Endothelial cell of umbilical vein (primary cell): ENCODE data around the gene EOLA1. TPM values are rescaled to one million over a fixed set of nuclear protein-coding genes. Genes with fewer than 3 reads are reported as not detected.

Experiments used
- BruUV-seq: library from RNA; stranded (reverse); fragments of 400-500 nt; replicated peaks from 2 replicates; lab custom pipeline; 2021; lab: Mats Ljungman, UMichigan
- CTCF ChIA-PET: fragments of 300-600, 350-600 bp; sonication (Branson Sonifier 250); formaldehyde crosslinking; loops from one replicate; lab custom pipeline; 2021; ENCODE audit warnings: antibody characterized with exemption, inconsistent platforms; lab: Charles Lee
- POLR2A ChIA-PET: fragments of 300-600, 350-600 bp; sonication (Branson Sonifier 250); formaldehyde crosslinking; loops from one replicate; lab custom pipeline; 2021; ENCODE audit warnings: antibody characterized with exemption, inconsistent platforms; lab: Charles Lee
- DNase-seq: peaks from one replicate; pipeline ENCODE4 v3.0.0-alpha.2; 2011; ENCODE audit warnings: low read depth, low spot score
- FAIRE-seq: peaks from 2 replicates; lab custom pipeline; 2011; peaks lifted over from hg19 to GRCh38; lab: Jason Lieb, UNC
- H2AFZ ChIP-seq: 2 replicates; pipeline ENCODE4 v1.6.0; 2012; ENCODE audit warnings: low read depth, low read length, control low read depth, inconsistent platforms
- H3K27ac ChIP-seq: 2 replicates; pipeline ENCODE4 v1.5.1; 2011; ENCODE audit warnings: low read depth, mild to moderate bottlenecking, control low read depth, low read length, moderate library complexity; ENCODE audit not compliant: insufficient read depth
- H3K27me3 ChIP-seq, 2 experiments: 2 replicates each; pipeline versions ENCODE4 v1.6.0 to v1.6.1; 2011; ENCODE audit warnings: low read length in 2 of 2, mixed read lengths in 1 of 2; ENCODE audit not compliant: control insufficient read depth in 2 of 2, insufficient read depth in 2 of 2
- H3K36me3 ChIP-seq, 2 experiments: 2 replicates in 1 of 2; 3 replicates in 1 of 2; pipeline ENCODE4 v1.5.1; 2011; ENCODE audit warnings: low read length in 2 of 2, mild to moderate bottlenecking in 1 of 2, moderate library complexity in 1 of 2; ENCODE audit not compliant: control insufficient read depth in 2 of 2, insufficient read depth in 2 of 2; ENCODE audit errors: extremely low read depth in 1 of 2
- H3K4me1 ChIP-seq: 3 replicates; pipeline ENCODE4 v1.5.1; 2011; ENCODE audit warnings: mild to moderate bottlenecking, low read length; ENCODE audit not compliant: control insufficient read depth, insufficient read depth; ENCODE audit errors: extremely low read depth
- H3K4me2 ChIP-seq: 2 replicates; pipeline ENCODE4 v1.6.1; 2011; ENCODE audit warnings: low read length, control low read depth, mixed read lengths; ENCODE audit not compliant: insufficient read depth
- H3K4me3 ChIP-seq, 3 experiments: fragments of 200-600 bp in 1 of 3; sonication (generic), shearing (Covaris generic) in 1 of 3; replicated peaks in 1 of 3; 2 replicates each; pipeline ENCODE4 v1.5.1; 2011 to 2016; ENCODE audit warnings: control low read depth in 3 of 3, low read length in 3 of 3, mild to moderate bottlenecking in 2 of 3, inconsistent platforms in 1 of 3, low read depth in 1 of 3, moderate library complexity in 1 of 3; ENCODE audit not compliant: insufficient read depth in 1 of 3
- H3K79me2 ChIP-seq: 2 replicates; pipeline ENCODE4 v1.6.0; 2012; ENCODE audit warnings: low read length, inconsistent platforms; ENCODE audit not compliant: control insufficient read depth, insufficient read depth
- H3K9ac ChIP-seq: replicated peaks from 2 replicates; pipeline ENCODE3; 2011; ENCODE audit warnings: low read length, control low read depth; ENCODE audit not compliant: insufficient read depth; ENCODE audit errors: extremely low read depth
- H3K9me1 ChIP-seq: replicated peaks from 3 replicates; pipeline ENCODE4 v1.6.0; 2011; ENCODE audit warnings: mild to moderate bottlenecking, low read length; ENCODE audit not compliant: control insufficient read depth, insufficient read depth; ENCODE audit errors: extremely low read depth
- H3K9me3 ChIP-seq: replicated peaks from 2 replicates; pipeline ENCODE4 v1.5.1; 2012; ENCODE audit warnings: low read length, inconsistent platforms; ENCODE audit not compliant: control insufficient read depth, insufficient read depth
- H4K20me1 ChIP-seq: replicated peaks from 2 replicates; pipeline ENCODE3; 2011; ENCODE audit warnings: mild to moderate bottlenecking, low read length; ENCODE audit not compliant: control insufficient read depth, insufficient read depth; ENCODE audit errors: extremely low read depth
- EZH2 ChIP-seq: IDR thresholded peaks from 2 replicates; pipeline ENCODE4 v1.6.1; 2012; ENCODE audit warnings: borderline replicate concordance, low read depth, mild to moderate bottlenecking, moderate library complexity, low read length, inconsistent platforms; ENCODE audit not compliant: severe bottlenecking
- FOS ChIP-seq: IDR thresholded peaks from 2 replicates; pipeline ENCODE4 v1.6.1; 2011; ENCODE audit warnings: mild to moderate bottlenecking, low read length, moderate library complexity, borderline replicate concordance; ENCODE audit not compliant: insufficient read depth
- GATA2 ChIP-seq: IDR thresholded peaks from 2 replicates; pipeline ENCODE4 v1.7.0; 2011; ENCODE audit warnings: low read depth, mild to moderate bottlenecking, moderate library complexity, mixed read lengths, low read length; ENCODE audit not compliant: insufficient read length, insufficient read depth
- JUN ChIP-seq: IDR thresholded peaks from 2 replicates; pipeline ENCODE4 v1.6.1; 2011; ENCODE audit warnings: borderline replicate concordance, low read depth; ENCODE audit not compliant: insufficient read length, insufficient read depth
- MYC ChIP-seq: IDR thresholded peaks from one replicate; pipeline ENCODE4 v1.6.1; 2011; ENCODE audit warnings: mild to moderate bottlenecking, low read depth, low read length
- POLR2A ChIP-seq: IDR thresholded peaks from 2 replicates; pipeline ENCODE4 v1.6.1; 2012; ENCODE audit warnings: low read depth, mild to moderate bottlenecking, control low read depth, low read length
- POLR2AphosphoS5 ChIP-seq: IDR thresholded peaks from 2 replicates; pipeline ENCODE4 v1.6.1; 2012; ENCODE audit warnings: low read depth, mild to moderate bottlenecking, control low read depth, low read length, moderate library complexity; ENCODE audit not compliant: insufficient read depth
- dilution Hi-C: fragments of 300-500 bp; cut with MboI; formaldehyde crosslinking; loops from one replicate; pipeline ENCODE4 v1.15.0; 2019; ENCODE audit warnings: low sequenced_read_pairs; ENCODE audit not compliant: extremely low pct_ligation_motif_present
- intact Hi-C: fragments of 100-400 bp; cut with micrococcal nuclease; formaldehyde crosslinking; loops from one replicate; pipeline ENCODE4 v1.10.0; 2022
- polyA plus RNA-seq, 4 experiments: library from polyadenylated mRNA; depleted of rRNA in 3 of 4; stranded (reverse) in 3 of 4; unstranded in 1 of 4; fragments of >200 nt; gene quantifications; 2 replicates each; pipeline versions ENCODE4 v1.2.1 to v1.2.3, GENCODE V29; 2011 to 2012; ENCODE audit warnings: missing spikeins in 1 of 4
- total RNA-seq: library from RNA; stranded (reverse); gene quantifications from 2 replicates; pipeline ENCODE4 v1.2.3, GENCODE V29; 2021
- TF ChIP-seq, protein P1 (sequence below): IDR thresholded peaks from 2 replicates; pipeline ENCODE4 v1.6.1; 2011; ENCODE audit not compliant: insufficient read depth, insufficient read length
- TF ChIP-seq, protein P2 (sequence below), 2 donors: IDR thresholded peaks; 1 replicate in 1 of 2; 2 replicates in 1 of 2; pipeline ENCODE4 v1.5.1; 2011; ENCODE audit warnings: low read length in 2 of 2, mild to moderate bottlenecking in 2 of 2, moderate library complexity in 2 of 2, control low read depth in 1 of 2, inconsistent platforms in 1 of 2, low read depth in 1 of 2; ENCODE audit not compliant: insufficient read depth in 1 of 2; ENCODE audit errors: extremely low read depth in 1 of 2

Gene EOLA1
- total and polyA plus RNA-seq, 2 donors (not counting 3 experiments of a cell fraction or from before 2014, with no cell fraction given): 12.5 to 24.6 TPM

DNA sequence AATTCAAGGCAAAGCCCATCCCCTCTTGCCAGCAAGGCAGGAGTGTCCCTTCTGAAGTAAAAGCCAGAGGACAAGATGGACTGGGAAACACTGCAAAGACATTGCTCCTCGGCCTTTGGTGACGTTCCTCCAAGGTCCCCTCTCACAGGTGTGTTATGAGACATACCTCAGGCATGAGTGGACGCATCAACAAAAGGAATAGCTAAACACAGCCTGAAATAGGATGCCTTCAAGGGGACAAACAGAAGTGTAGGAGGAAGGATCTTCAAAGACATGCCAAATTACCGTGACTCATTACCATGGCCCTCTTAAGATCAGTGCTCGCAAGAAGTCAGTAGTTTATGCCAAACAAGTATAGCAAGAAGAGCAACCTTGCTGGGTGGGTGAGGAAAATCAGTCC is 29.7 kb upstream of the EOLA1 start:
- intact Hi-C loops (no loop called here), dilution Hi-C loops (no loop called here)
- no peak overlapping the region for H3K4me3 ChIP-seq
- CTCF ChIA-PET: interaction anchor here (1.1 kb wide), 1 partner anchor 17 kb away, joined by 3 read pairs; no protein-coding TSS in a partner anchor
- TF ChIP-seq, protein P1, sequence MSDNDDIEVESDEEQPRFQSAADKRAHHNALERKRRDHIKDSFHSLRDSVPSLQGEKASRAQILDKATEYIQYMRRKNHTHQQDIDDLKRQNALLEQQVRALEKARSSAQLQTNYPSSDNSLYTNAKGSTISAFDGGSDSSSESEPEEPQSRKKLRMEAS: no peak
- no peak for TF ChIP-seq POLR2A
- TF ChIP-seq, protein P2, sequence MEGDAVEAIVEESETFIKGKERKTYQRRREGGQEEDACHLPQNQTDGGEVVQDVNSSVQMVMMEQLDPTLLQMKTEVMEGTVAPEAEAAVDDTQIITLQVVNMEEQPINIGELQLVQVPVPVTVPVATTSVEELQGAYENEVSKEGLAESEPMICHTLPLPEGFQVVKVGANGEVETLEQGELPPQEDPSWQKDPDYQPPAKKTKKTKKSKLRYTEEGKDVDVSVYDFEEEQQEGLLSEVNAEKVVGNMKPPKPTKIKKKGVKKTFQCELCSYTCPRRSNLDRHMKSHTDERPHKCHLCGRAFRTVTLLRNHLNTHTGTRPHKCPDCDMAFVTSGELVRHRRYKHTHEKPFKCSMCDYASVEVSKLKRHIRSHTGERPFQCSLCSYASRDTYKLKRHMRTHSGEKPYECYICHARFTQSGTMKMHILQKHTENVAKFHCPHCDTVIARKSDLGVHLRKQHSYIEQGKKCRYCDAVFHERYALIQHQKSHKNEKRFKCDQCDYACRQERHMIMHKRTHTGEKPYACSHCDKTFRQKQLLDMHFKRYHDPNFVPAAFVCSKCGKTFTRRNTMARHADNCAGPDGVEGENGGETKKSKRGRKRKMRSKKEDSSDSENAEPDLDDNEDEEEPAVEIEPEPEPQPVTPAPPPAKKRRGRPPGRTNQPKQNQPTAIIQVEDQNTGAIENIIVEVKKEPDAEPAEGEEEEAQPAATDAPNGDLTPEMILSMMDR (IDR thresholded peaks at IDR 0.05; ENCODE audit: extremely low read depth in 1 of 2, insufficient read depth in 1 of 2, low read depth in 1 of 2, low read length in 2 of 2): no peak
- no peak for TF ChIP-seq POLR2AphosphoS5
- no peak for TF ChIP-seq EZH2
- no peak for TF ChIP-seq GATA2
- no peak for TF ChIP-seq MYC
- TF ChIP-seq FOS: no peak
- no peak for TF ChIP-seq JUN
- H4K20me1 ChIP-seq: no peaks in the 10 kb centered on the region
- H3K27me3 ChIP-seq: peaks cover 0 to 2% of the 10 kb centered on the region in 2 experiments
- no peak overlapping the region for H3K27ac ChIP-seq
- H3K9ac ChIP-seq: no peak overlapping the region
- H3K9me3 ChIP-seq: no peaks in the 10 kb centered on the region
- H3K4me1 ChIP-seq: peaks cover 19% of the 10 kb centered on the region
- no peak for FAIRE-seq
- H2AFZ ChIP-seq: no peak overlapping the region
- no peaks in the 10 kb centered on the region for H3K79me2 ChIP-seq
- H3K36me3 ChIP-seq: no peaks in the 10 kb centered on the region
- POLR2A ChIA-PET: no interaction called here
- H3K9me1 ChIP-seq: no peaks in the 10 kb centered on the region
- DNase-seq: no peak
- no peak overlapping the region for H3K4me2 ChIP-seq
- no TSS peak for BruUV-seq
